ENCODE data around the gene DNMBP. TPM values are rescaled to one million over a fixed set of nuclear protein-coding genes. Genes with fewer than 3 reads are reported as not detected.

DNMBP gene
- total RNA-seq, 1 experiment from 2014 or later, result 60.3 TPM

DNA sequence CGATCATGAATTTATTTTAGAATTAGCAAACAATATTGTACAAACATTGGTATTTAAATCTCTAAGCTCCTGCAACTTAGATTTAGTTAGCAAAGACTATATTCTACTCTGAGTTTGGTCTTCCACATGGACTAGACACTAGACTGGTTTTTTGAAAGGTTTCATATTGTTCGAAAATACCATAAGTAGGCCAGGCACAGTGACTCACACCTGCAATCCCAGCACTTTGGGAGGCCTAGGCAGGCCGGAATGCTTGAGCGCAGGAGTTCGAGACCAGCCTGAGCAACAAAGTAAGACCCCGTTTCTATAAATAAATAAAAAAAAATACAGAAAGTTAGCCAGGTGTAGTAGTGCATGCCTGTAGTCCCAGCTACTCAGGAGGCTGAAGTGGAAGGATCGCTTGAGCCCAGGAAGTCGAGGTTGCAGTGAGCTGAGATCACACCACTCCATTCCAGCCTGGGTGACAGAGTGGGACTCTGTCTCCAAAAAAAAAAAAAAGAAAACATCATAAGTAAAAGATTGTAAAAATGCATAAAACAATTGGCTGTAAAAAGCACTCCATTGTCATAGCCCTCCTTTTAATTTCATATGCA, 154.2 kb downstream of the DNMBP start (continued):
- TF ChIP-seq, protein P1, sequence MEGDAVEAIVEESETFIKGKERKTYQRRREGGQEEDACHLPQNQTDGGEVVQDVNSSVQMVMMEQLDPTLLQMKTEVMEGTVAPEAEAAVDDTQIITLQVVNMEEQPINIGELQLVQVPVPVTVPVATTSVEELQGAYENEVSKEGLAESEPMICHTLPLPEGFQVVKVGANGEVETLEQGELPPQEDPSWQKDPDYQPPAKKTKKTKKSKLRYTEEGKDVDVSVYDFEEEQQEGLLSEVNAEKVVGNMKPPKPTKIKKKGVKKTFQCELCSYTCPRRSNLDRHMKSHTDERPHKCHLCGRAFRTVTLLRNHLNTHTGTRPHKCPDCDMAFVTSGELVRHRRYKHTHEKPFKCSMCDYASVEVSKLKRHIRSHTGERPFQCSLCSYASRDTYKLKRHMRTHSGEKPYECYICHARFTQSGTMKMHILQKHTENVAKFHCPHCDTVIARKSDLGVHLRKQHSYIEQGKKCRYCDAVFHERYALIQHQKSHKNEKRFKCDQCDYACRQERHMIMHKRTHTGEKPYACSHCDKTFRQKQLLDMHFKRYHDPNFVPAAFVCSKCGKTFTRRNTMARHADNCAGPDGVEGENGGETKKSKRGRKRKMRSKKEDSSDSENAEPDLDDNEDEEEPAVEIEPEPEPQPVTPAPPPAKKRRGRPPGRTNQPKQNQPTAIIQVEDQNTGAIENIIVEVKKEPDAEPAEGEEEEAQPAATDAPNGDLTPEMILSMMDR (IDR thresholded peaks at IDR 0.05 in 2 of 3, conservative IDR thresholded peaks at IDR 0.05 in 1 of 3; ENCODE audit: borderline replicate concordance in 1 of 3, insufficient read depth in 1 of 3, low read depth in 2 of 3, low read length in 2 of 3), result no peak
- no peak for TF ChIP-seq EGR1 (IDR thresholded peaks at IDR 0.05; ENCODE audit: low read depth)
- no peak for TF ChIP-seq RAD21 (IDR thresholded peaks at IDR 0.05; ENCODE audit: low read depth)
- TF ChIP-seq, protein P2, sequence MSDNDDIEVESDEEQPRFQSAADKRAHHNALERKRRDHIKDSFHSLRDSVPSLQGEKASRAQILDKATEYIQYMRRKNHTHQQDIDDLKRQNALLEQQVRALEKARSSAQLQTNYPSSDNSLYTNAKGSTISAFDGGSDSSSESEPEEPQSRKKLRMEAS (IDR thresholded peaks at IDR 0.05), result no peak

DNA sequence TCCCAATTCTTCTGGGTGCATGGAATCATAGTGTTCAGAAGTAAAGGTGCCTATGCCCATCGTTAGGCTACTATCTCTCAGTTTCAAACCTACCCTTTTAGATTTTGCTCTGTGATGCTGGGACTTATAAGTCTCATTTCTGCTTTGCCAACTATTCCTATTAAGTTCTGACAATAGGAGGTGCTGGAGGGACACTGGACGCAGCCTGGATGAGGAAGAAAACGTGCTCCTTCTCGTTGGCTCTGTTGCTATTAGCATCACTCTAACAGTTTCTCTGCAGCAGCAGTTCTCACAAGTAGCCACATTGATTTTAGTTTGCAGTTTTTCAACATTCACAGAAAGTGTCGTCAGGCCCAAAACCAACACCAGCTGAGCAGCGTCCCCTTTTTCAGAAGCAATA, 154.9 kb downstream of the DNMBP start:
- Histone ChIP-seq H3K27ac (ENCODE audit: low read depth, low read length) (no peak overlapping the region), H3K4me1 (ENCODE audit: control insufficient read depth in 1 of 2, insufficient read depth in 2 of 2, low read length in 2 of 2) (peaks cover 3 to 7% of the 10 kb centered on the region in 2 experiments; a peak in 2 of 4 replicates), H3K4me2 (ENCODE audit: low read length) (no peak overlapping the region), H3K36me3 (ENCODE audit: control insufficient read depth in 1 of 2, insufficient read depth in 2 of 2, low read length in 2 of 2) (peaks cover 14 to 27% of the 10 kb centered on the region in 2 experiments; a peak in 3 of 4 replicates), H3K79me2 (ENCODE audit: insufficient read depth, low read length) (no peaks in the 10 kb centered on the region), H3K9me3 (ENCODE audit: control insufficient read depth in 1 of 2, insufficient read depth in 1 of 2, low read depth in 1 of 2, low read length in 2 of 2) (no peaks in the 10 kb centered on the region), H3K9ac (ENCODE audit: low read length) (no peak overlapping the region), H3K27me3 (ENCODE audit: insufficient read depth, low read length) (no peaks in the 10 kb centered on the region), H4K20me1 (ENCODE audit: insufficient read depth) (no peaks in the 10 kb centered on the region), H3K4me3 (replicated peaks in 1 of 2; ENCODE audit: low read depth in 1 of 2, low read length in 2 of 2) (no peak overlapping the region), H2AFZ (ENCODE audit: low read depth, low read length, poor library complexity, severe bottlenecking) (no peak overlapping the region), H3K9me2 (ENCODE audit: insufficient read depth) (no peaks in the 10 kb centered on the region)
- TF ChIP-seq RAD21 (IDR thresholded peaks at IDR 0.05; ENCODE audit: low read depth) (peak; percentile 94), SIN3A (IDR thresholded peaks at IDR 0.05; ENCODE audit: low read depth) (no peak), CEBPB (IDR thresholded peaks at IDR 0.05; ENCODE audit: low read depth) (no peak), CBX3 (IDR thresholded peaks at IDR 0.05; ENCODE audit: low read depth) (0 out of 2 replicates have a peak, but pooled peaks have one; percentile 46), JUND (IDR thresholded peaks at IDR 0.05) (no peak)
- TF ChIP-seq, protein P2 (IDR thresholded peaks at IDR 0.05), result 0 out of 2 replicates have a peak, but pooled peaks have one; percentile 31
- TF ChIP-seq, protein P1 (IDR thresholded peaks at IDR 0.05 in 2 of 3, conservative IDR thresholded peaks at IDR 0.05 in 1 of 3; ENCODE audit: borderline replicate concordance in 1 of 3, insufficient read depth in 1 of 3, low read depth in 2 of 3, low read length in 2 of 3), result peak; percentile 60 to 81 (median 71)
- intact Hi-C loops (cut with micrococcal nuclease), result loop anchor here (2.0 to 10.0 kb wide), 4 partner anchors 112 to 660 kb away; partner anchors contain the start of genes DNMBP and SEC31B
- ChIA-PET CTCF (interaction anchor here (2.0 to 3.9 kb wide), 2 partner anchors 9 to 191 kb away, joined by 9 to 31 read pairs; no protein-coding TSS in a partner anchor), POLR2A (no interaction called here), RAD21 (ENCODE audit: low non-redundant PET in 1 of 2, low total read pairs in 2 of 2, uncharacterized antibody in 2 of 2, unreplicated experiment in 2 of 2) (no interaction called here)
- BruUV-seq (replicated peaks), result no TSS peak
- ATAC-seq (peak; percentile 63), DNase-seq (ENCODE audit: low read depth, low spot score) (peak; percentile 51)
